Measurements from ENCODE around the gene DENND4C. TPM values are rescaled to one million over a fixed set of nuclear protein-coding genes. Genes with fewer than 3 reads are reported as not detected.

DENND4C gene
- total RNA-seq, 1 donor from 2014 or later, result 41.7 TPM

GRCh38 chr9:19229595-19230354 lies 718 bp upstream of the DENND4C start:
- H3K27me3 ChIP-seq (ENCODE audit: control insufficient read depth, insufficient read depth, low read length), result no peaks in the 10 kb centered on the region
- no peak for TF ChIP-seq CTCF (IDR thresholded peaks at IDR 0.05; ENCODE audit: insufficient read depth, low read length, poor library complexity, severe bottlenecking)
- peak overlapping the region; percentile 77 for H3K4me3 ChIP-seq (ENCODE audit: low read depth, low read length)
- no peaks in the 10 kb centered on the region for H3K36me3 ChIP-seq (ENCODE audit: control insufficient read depth, insufficient read depth, low read length)
- DNase-seq (ENCODE audit: low read depth), result no peak

- H3K27me3 ChIP-seq (ENCODE audit: control insufficient read depth, insufficient read depth, low read length), result no peaks in the 10 kb centered on the region
- peak overlapping the region; percentile 77 for H3K4me3 ChIP-seq (ENCODE audit: low read depth, low read length)
- no peak for DNase-seq (ENCODE audit: low read depth)
- no peaks in the 10 kb centered on the region for H3K36me3 ChIP-seq (ENCODE audit: control insufficient read depth, insufficient read depth, low read length)
- no peak for TF ChIP-seq CTCF (IDR thresholded peaks at IDR 0.05; ENCODE audit: insufficient read depth, low read length, poor library complexity, severe bottlenecking)
These were observed 822 bp downstream of the DENND4C start for GRCh38 chr9:19231126-19231903.

GRCh38 chr9:19231904-19232822 lies 1.7 kb downstream of the DENND4C start:
- Histone ChIP-seq H3K27me3 (ENCODE audit: control insufficient read depth, insufficient read depth, low read length) (no peaks in the 10 kb centered on the region), H3K36me3 (ENCODE audit: control insufficient read depth, insufficient read depth, low read length) (no peaks in the 10 kb centered on the region), H3K4me3 (ENCODE audit: low read depth, low read length) (peak overlapping the region; percentile 77)
- no peak for DNase-seq (ENCODE audit: low read depth)
- no peak for TF ChIP-seq CTCF (IDR thresholded peaks at IDR 0.05; ENCODE audit: insufficient read depth, low read length, poor library complexity, severe bottlenecking)

GRCh38 chr9:19232823-19233194 lies 2.3 kb downstream of the DENND4C start:
- peak overlapping the region; percentile 77 for H3K4me3 ChIP-seq (ENCODE audit: low read depth, low read length)
- TF ChIP-seq CTCF (IDR thresholded peaks at IDR 0.05; ENCODE audit: insufficient read depth, low read length, poor library complexity, severe bottlenecking), result no peak
- no peaks in the 10 kb centered on the region for H3K27me3 ChIP-seq (ENCODE audit: control insufficient read depth, insufficient read depth, low read length)
- no peak for DNase-seq (ENCODE audit: low read depth)
- H3K36me3 ChIP-seq (ENCODE audit: control insufficient read depth, insufficient read depth, low read length), result no peaks in the 10 kb centered on the region

- no peak overlapping the region for H3K4me3 ChIP-seq (ENCODE audit: low read depth, low read length)
- H3K27me3 ChIP-seq (ENCODE audit: control insufficient read depth, insufficient read depth, low read length), result no peaks in the 10 kb centered on the region
- DNase-seq (ENCODE audit: low read depth), result no peak
- no peak for TF ChIP-seq CTCF (IDR thresholded peaks at IDR 0.05; ENCODE audit: insufficient read depth, low read length, poor library complexity, severe bottlenecking)
- H3K36me3 ChIP-seq (ENCODE audit: control insufficient read depth, insufficient read depth, low read length), result no peaks in the 10 kb centered on the region
These were observed 2.9 kb downstream of the DENND4C start for GRCh38 chr9:19233344-19233743.
